Endodermal cell (in vitro differentiated cells): ENCODE results near the gene DFFB. TPM values are rescaled to one million over a fixed set of nuclear protein-coding genes. Genes with fewer than 3 reads are reported as not detected.

Experiments
- DNase-seq: peaks from one replicate; pipeline ENCODE4 v3.0.0-alpha.2; 2017
- H3K27ac ChIP-seq: 2 replicates; pipeline ENCODE4 v1.5.1; 2013; ENCODE audit warnings: mild to moderate bottlenecking, low read depth, low read length, moderate library complexity
- H3K27me3 ChIP-seq: 2 replicates; pipeline ENCODE4 v1.6.1; 2013; ENCODE audit warnings: mild to moderate bottlenecking, low read length, moderate library complexity; ENCODE audit not compliant: insufficient read depth, control insufficient read depth, poor library complexity, severe bottlenecking
- H3K36me3 ChIP-seq: 2 replicates; pipeline ENCODE4 v1.7.0; 2013; ENCODE audit warnings: mild to moderate bottlenecking, low read length, moderate library complexity; ENCODE audit not compliant: control insufficient read depth, insufficient read depth
- H3K4me1 ChIP-seq: one replicate; pipeline ENCODE4 v1.7.0; 2013; ENCODE audit warnings: low read length; ENCODE audit not compliant: control insufficient read depth, insufficient read depth
- H3K4me3 ChIP-seq: 2 replicates; pipeline ENCODE4 v1.5.1; 2013; ENCODE audit warnings: mild to moderate bottlenecking, low read length, moderate library complexity
- H3K9ac ChIP-seq: 2 replicates; pipeline ENCODE4 v1.6.1; 2013; ENCODE audit warnings: mild to moderate bottlenecking, low read length, moderate library complexity; ENCODE audit not compliant: poor library complexity, severe bottlenecking; ENCODE audit errors: extremely low read depth
- H3K9me3 ChIP-seq: 2 replicates; pipeline ENCODE4 v1.6.1; 2013; ENCODE audit warnings: mild to moderate bottlenecking, low read length, moderate library complexity; ENCODE audit not compliant: control insufficient read depth
- H3K27ac Mint-ChIP-seq: 2 replicates; pipeline ENCODE4 v1.8.0; 2020; ENCODE audit warnings: mixed read lengths
- H3K27me3 Mint-ChIP-seq: 2 replicates; pipeline ENCODE4 v1.8.0; 2021; ENCODE audit warnings: mild to moderate bottlenecking, mixed read lengths; ENCODE audit not compliant: insufficient read depth
- H3K36me3 Mint-ChIP-seq: 2 replicates; pipeline ENCODE4 v1.8.0; 2020; ENCODE audit warnings: low read depth, mixed read lengths
- H3K4me1 Mint-ChIP-seq: 2 replicates; pipeline ENCODE4 v1.8.0; 2020; ENCODE audit warnings: mixed read lengths
- H3K4me3 Mint-ChIP-seq: 2 replicates; pipeline ENCODE4 v1.8.0; 2020; ENCODE audit warnings: mild to moderate bottlenecking, moderate library complexity, mixed read lengths
- H3K9me3 Mint-ChIP-seq: 2 replicates; pipeline ENCODE4 v1.8.0; 2020; ENCODE audit warnings: mild to moderate bottlenecking, mixed read lengths
- WGBS, 2 experiments: methylation state at CpG; one replicate each; pipeline versions ENCODE4 v1.1.5 to v1.1.7; 2013; ENCODE audit warnings: missing lambda C conversion rate in 2 of 2, mixed read lengths in 1 of 2; ENCODE audit not compliant: insufficient coverage in 1 of 2, insufficient read length in 1 of 2; 5-methylcytosine and 5-hydroxymethylcytosine counted together
- total RNA-seq, 2 donors: library from RNA; stranded (reverse); fragmentation: NEBNext Ultra II Directional in 1 of 2; extraction: Animal tissue kit (Norgen Biotek cat#: 25700) in 1 of 2; gene quantifications; 2 replicates in 1 of 2; 3 replicates in 1 of 2; pipeline ENCODE4 v1.2.1, GENCODE V29; 2021
- TF ChIP-seq, protein P1 (sequence below): fragments of 200-600 bp; sonication (generic); conservative IDR thresholded peaks from 2 replicates; pipeline ENCODE4 v1.5.0; 2021; ENCODE audit warnings: antibody characterized with exemption, mild to moderate bottlenecking

The DFFB gene
- total RNA-seq, 2 donors from 2014 or later: 7.2 to 7.6 TPM

DNA sequence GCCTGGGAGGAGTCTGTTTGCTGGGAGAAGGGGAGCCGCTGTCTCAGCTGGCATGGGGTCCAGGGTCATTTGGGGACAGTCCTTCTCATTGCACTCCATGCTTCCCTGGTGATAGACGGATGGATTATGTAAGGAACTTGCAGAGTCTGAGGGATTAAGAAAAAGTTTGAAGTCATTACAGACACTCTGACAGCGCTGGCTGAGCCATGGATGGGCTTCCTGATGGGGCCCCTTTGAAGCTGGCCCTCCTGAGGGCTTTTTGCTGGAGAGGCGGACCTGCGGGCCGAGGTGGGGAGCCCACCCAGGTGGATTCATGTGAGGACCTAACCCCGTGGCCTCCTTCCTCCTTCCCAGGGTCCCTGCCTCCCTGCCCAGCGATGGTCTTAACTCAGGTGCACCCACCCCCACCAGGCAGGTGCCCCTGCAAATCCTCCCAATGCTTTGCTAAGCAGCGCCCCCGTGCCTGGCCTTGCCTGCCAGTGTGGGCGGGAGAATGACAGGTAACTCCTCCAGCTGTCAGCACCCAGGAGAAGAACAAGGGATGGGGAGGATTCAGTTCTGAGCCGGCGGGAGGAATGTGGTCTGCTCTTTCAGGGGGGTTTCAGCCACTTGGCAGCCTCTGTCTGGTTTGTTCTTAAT lies 67.0 kb downstream of the DFFB start:
- H3K9me3 ChIP-seq: peaks cover 11% of the 10 kb centered on the region
- Mint-ChIP-seq H3K9me3 (no peaks in the 10 kb centered on the region), H3K27ac (no peak overlapping the region), H3K36me3 (no peaks in the 10 kb centered on the region), H3K4me3 (no peak overlapping the region), H3K27me3 (no peaks in the 10 kb centered on the region), H3K4me1 (no peaks in the 10 kb centered on the region)
- H3K9ac ChIP-seq: no peak overlapping the region
- no peaks in the 10 kb centered on the region for H3K27me3 ChIP-seq
- TF ChIP-seq, protein P1, sequence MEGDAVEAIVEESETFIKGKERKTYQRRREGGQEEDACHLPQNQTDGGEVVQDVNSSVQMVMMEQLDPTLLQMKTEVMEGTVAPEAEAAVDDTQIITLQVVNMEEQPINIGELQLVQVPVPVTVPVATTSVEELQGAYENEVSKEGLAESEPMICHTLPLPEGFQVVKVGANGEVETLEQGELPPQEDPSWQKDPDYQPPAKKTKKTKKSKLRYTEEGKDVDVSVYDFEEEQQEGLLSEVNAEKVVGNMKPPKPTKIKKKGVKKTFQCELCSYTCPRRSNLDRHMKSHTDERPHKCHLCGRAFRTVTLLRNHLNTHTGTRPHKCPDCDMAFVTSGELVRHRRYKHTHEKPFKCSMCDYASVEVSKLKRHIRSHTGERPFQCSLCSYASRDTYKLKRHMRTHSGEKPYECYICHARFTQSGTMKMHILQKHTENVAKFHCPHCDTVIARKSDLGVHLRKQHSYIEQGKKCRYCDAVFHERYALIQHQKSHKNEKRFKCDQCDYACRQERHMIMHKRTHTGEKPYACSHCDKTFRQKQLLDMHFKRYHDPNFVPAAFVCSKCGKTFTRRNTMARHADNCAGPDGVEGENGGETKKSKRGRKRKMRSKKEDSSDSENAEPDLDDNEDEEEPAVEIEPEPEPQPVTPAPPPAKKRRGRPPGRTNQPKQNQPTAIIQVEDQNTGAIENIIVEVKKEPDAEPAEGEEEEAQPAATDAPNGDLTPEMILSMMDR: no peak
- no peaks in the 10 kb centered on the region for H3K4me1 ChIP-seq
- DNase-seq: no peak
- 61 to 74% methylated on average over 8 to 13 of the region's 13 CpGs for WGBS, 2 experiments
- no peak overlapping the region for H3K27ac ChIP-seq
- H3K36me3 ChIP-seq: no peaks in the 10 kb centered on the region
- no peak overlapping the region for H3K4me3 ChIP-seq

- no peak for DNase-seq
- Mint-ChIP-seq H3K27me3 (no peaks in the 10 kb centered on the region), H3K36me3 (no peaks in the 10 kb centered on the region), H3K9me3 (no peaks in the 10 kb centered on the region), H3K4me3 (no peak overlapping the region), H3K27ac (no peak overlapping the region), H3K4me1 (no peaks in the 10 kb centered on the region)
- TF ChIP-seq, protein P1: no peak
- H3K4me3 ChIP-seq: no peak overlapping the region
- 81 to 85% methylated on average over 3 of the region's 3 CpGs for whole genome bisulfite sequencing, 2 experiments
- no peak overlapping the region for H3K27ac ChIP-seq
- H3K9ac ChIP-seq: no peak overlapping the region
- H3K4me1 ChIP-seq: no peaks in the 10 kb centered on the region
- H3K27me3 ChIP-seq: no peaks in the 10 kb centered on the region
- peaks cover 11% of the 10 kb centered on the region for H3K9me3 ChIP-seq
- H3K36me3 ChIP-seq: no peaks in the 10 kb centered on the region
Observed at GRCh38 chr1:3924825-3925220, 67.5 kb downstream of the DFFB start.

GRCh38 chr1:3925256-3925655 lies 68.0 kb downstream of the DFFB start:
- Mint-ChIP-seq H3K4me3 (no peak overlapping the region), H3K9me3 (peaks cover 2% of the 10 kb centered on the region), H3K27me3 (no peaks in the 10 kb centered on the region), H3K27ac (no peak overlapping the region), H3K36me3 (no peaks in the 10 kb centered on the region), H3K4me1 (no peaks in the 10 kb centered on the region)
- Histone ChIP-seq H3K27me3 (no peaks in the 10 kb centered on the region), H3K36me3 (no peaks in the 10 kb centered on the region), H3K4me3 (no peak overlapping the region), H3K27ac (no peak overlapping the region), H3K9ac (no peak overlapping the region), H3K9me3 (peaks cover 11% of the 10 kb centered on the region), H3K4me1 (no peaks in the 10 kb centered on the region)
- TF ChIP-seq, protein P1: no peak
- 87 to 100% methylated on average over 3 to 12 of the region's 12 CpGs for WGBS, 2 experiments
- DNase-seq: no peak
